ENCODE measurements around the gene ABCA6.

GRCh38 chr17:69062860-69063581, 78.7 kb downstream of the ABCA6 start:
- no peak for TF ChIP-seq CTCF (IDR thresholded peaks at IDR 0.05)
- TF ChIP-seq CEBPB (IDR thresholded peaks at IDR 0.05), result no peak
- no peak for TF ChIP-seq EHMT2 (IDR thresholded peaks at IDR 0.05; ENCODE audit: low read depth)
- no peak for TF ChIP-seq NPAS2 (CRISPR knock-in tag; IDR thresholded peaks at IDR 0.05; ENCODE audit: borderline replicate concordance)
- TF ChIP-seq KDM1A (IDR thresholded peaks at IDR 0.05; ENCODE audit: low read depth), result no peak
- no peak for TF ChIP-seq REST (IDR thresholded peaks at IDR 0.05)
- no peak for TF ChIP-seq NR3C1 (IDR thresholded peaks at IDR 0.05)
- TF ChIP-seq JUNB (IDR thresholded peaks at IDR 0.05), result no peak
- no peak for TF ChIP-seq POLR2A (IDR thresholded peaks at IDR 0.05; ENCODE audit: low read length)
- TF ChIP-seq ELK1 (IDR thresholded peaks at IDR 0.05; ENCODE audit: low read depth, low read length), result no peak
- TF ChIP-seq HMGXB4 (CRISPR knock-in tag; IDR thresholded peaks at IDR 0.05; ENCODE audit: borderline replicate concordance), result no peak
